Activated CD8-positive, alpha-beta T cell treated with anti-CD3 and anti-CD28 coated beads, Interleukin-2, amount 10 ng/mL, durations not matched to agents 7 days and 5 days (primary cell): ENCODE data around the gene MPHOSPH10. TPM values are rescaled to one million over a fixed set of nuclear protein-coding genes. Genes with fewer than 3 reads are reported as not detected.
"Not testable (repeated sequence)": the region's sequence is repeated elsewhere in the genome, so short reads cannot be mapped to it uniquely, and the experiment has no call there.

Source experiments
- ATAC-seq: fragments of 150-1000 bp; cut with Tn5 transposase; one replicate; pipeline ENCODE4 v1.10.0; 2021; ENCODE audit warnings: moderate library complexity
- CTCF ChIA-PET: fragments of 350-600 bp; sonication (Branson Sonifier 250); formaldehyde crosslinking; loops from one replicate; lab custom pipeline; 2021; ENCODE audit warnings: antibody characterized with exemption; lab: Charles Lee
- POLR2A ChIA-PET: fragments of 350-600 bp; sonication (Branson Sonifier 250); formaldehyde crosslinking; loops from one replicate; lab custom pipeline; 2021; ENCODE audit warnings: antibody characterized with exemption; lab: Charles Lee
- DNase-seq: peaks from one replicate; pipeline ENCODE4 v3.0.0-alpha.2; 2020
- H3K27ac Mint-ChIP-seq: one replicate; pipeline ENCODE4 v1.8.0; 2021; ENCODE audit warnings: mild to moderate bottlenecking, mixed read lengths
- H3K27me3 Mint-ChIP-seq: one replicate; pipeline ENCODE4 v1.8.0; 2021; ENCODE audit warnings: low read depth, mixed read lengths
- H3K36me3 Mint-ChIP-seq: one replicate; pipeline ENCODE4 v1.8.0; 2021; ENCODE audit warnings: low read depth, mixed read lengths
- H3K4me1 Mint-ChIP-seq: one replicate; pipeline ENCODE4 v1.8.0; 2021; ENCODE audit warnings: low read depth, mixed read lengths
- H3K4me3 Mint-ChIP-seq: one replicate; pipeline ENCODE4 v1.8.0; 2021; ENCODE audit warnings: mild to moderate bottlenecking, mixed read lengths
- H3K9me3 Mint-ChIP-seq: one replicate; pipeline ENCODE4 v1.8.0; 2022; ENCODE audit warnings: mixed read lengths; ENCODE audit not compliant: insufficient read depth
- total RNA-seq, 2 experiments: library from RNA; stranded (reverse); gene quantifications; one replicate each; pipeline ENCODE4 v1.2.3, GENCODE V29; 2021

MPHOSPH10 gene
- total RNA-seq, 2 experiments from 2014 or later = 39.9 to 40.1 TPM

DNA sequence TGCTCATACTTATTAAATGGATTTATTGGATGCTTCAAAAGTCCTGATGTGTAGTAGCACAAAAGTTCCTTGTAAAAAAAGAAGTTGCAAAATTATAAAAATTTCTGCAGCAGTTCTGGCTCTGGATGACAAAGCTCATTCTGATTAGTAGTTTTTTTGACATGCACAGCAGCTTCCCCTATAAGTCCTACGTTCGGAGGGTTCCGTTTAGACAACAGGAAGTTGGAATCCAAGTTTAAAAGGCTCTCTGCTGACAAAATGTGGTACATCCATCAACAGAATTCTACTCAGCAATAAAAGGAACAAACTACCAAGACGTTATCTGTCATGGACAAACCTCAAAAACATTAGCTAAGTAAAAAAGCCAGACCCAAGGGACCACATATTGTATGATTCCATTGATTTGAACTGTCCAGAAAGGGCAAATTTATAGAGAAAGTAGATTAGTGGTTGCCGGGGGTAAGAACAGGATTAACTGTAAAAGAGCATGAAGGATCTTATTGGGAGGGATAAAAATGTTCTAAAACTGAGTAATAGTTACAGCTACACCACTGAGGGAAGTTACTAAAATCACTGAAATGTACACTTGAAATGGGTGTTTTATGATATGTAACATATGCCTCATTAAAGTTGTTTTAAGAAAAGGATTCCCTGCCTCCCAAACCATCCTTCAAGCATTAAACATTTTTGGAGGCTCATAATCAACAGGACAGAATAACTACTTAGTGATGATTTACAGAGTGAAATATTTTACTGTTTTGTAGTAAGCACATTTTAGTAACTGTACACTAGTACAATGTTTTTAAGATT is 53.1 kb downstream of the MPHOSPH10 start:
- H3K9me3 Mint-ChIP-seq, H3K4me1 Mint-ChIP-seq, H3K27ac Mint-ChIP-seq, CTCF ChIA-PET, DNase-seq, H3K4me3 Mint-ChIP-seq, POLR2A ChIA-PET, H3K36me3 Mint-ChIP-seq, ATAC-seq, H3K27me3 Mint-ChIP-seq: not testable (repeated sequence)

DNA sequence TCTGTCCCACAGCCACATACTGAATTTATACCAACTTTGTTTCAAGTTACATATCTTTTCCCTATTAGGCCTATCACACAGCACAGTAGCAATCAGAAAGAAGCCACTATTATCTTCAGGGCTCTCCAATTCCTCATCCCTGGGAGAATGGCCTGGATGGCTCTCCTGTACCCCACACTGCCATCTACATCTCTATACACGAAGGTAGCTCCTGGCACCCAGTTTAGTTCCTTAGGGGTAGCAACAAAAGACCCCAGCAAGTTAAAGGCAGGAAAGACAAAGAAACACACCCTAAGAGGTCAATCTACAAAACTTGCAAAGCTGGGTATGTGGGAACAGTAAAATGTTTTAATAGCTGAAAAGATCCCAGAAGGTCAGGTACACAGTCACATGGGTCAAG is 56.5 kb downstream of the MPHOSPH10 start:
- CTCF ChIA-PET = interaction anchor here (1.2 kb wide), 1 partner anchor 86 kb away, joined by 3 read pairs; no protein-coding TSS in a partner anchor
- no peak for DNase-seq
- POLR2A ChIA-PET = no interaction called here
- no peaks in the 10 kb centered on the region for H3K36me3 Mint-ChIP-seq
- no peaks in the 10 kb centered on the region for H3K4me1 Mint-ChIP-seq
- ATAC-seq = no peak
- no peaks in the 10 kb centered on the region for H3K27me3 Mint-ChIP-seq
- H3K27ac Mint-ChIP-seq = no peak overlapping the region
- no peak overlapping the region for H3K4me3 Mint-ChIP-seq
- no peaks in the 10 kb centered on the region for H3K9me3 Mint-ChIP-seq

DNA sequence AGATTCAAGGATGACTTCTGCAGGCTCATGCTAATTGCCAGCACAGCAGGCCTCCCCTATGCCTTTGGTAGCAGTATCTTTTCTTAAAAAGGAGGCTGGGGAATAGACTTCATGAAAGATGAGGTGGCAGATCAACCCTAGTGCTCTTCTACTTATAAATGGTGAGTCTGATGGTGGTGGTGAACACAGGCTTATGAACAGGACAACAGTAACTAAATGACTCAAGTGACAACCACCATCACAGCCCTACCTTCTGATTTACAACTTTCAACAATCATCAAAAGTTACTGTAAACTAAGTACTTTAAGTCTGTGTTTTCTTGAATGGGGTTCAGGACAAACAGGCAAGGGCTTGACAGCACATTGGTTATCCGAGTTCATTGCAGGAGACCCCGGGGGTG is 57.2 kb downstream of the MPHOSPH10 start:
- no peak overlapping the region for H3K4me3 Mint-ChIP-seq
- no peaks in the 10 kb centered on the region for H3K36me3 Mint-ChIP-seq
- H3K4me1 Mint-ChIP-seq = no peaks in the 10 kb centered on the region
- no peaks in the 10 kb centered on the region for H3K9me3 Mint-ChIP-seq
- no peak overlapping the region for H3K27ac Mint-ChIP-seq
- no peaks in the 10 kb centered on the region for H3K27me3 Mint-ChIP-seq
- ChIA-PET POLR2A (no interaction called here), CTCF (no interaction called here)
- ATAC-seq (no peak), DNase-seq (no peak)

DNA sequence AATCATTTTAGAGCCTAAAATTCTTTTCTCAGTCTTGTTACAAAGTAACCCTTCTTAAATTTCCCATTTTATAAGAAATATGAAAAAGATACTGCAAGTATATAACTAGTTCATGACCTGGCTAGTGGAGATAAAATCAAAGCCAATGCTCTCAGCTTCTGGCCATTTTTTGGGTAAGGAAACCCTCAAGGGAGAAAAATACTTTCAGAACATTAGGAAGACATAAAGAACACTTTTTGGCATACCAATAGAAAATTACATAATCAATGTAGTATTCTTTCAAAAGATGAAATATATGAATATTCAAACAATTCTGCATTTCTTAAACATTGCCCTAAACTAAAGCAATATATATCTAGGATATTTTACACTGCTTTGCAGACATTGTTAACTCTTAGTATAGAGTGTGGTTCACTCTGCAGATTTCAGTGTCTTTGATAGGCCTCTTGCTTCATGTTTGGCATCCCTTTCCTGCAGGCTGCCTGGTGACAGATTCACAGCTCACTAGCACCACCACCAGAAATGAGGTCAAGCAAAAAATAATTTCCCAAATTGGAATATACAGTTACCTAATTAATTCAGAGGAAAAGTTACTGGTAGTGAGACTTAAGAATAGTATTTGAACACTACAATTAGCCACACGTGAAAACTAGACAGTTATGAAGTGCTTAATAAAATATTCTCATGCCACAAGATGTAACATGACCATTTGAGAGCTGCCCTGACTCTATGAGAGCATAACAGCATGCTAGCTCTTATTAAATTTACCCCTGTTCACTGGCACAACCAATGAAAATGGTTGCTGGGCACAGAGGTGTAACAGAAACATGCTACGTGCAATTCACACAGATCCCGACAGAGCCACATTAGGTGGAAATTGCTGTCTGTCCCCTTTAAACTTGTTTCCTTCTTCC is 60.5 kb downstream of the MPHOSPH10 start:
- H3K4me3 Mint-ChIP-seq = no peak overlapping the region
- no peaks in the 10 kb centered on the region for H3K27me3 Mint-ChIP-seq
- no peak for ATAC-seq
- POLR2A ChIA-PET = no interaction called here
- no peaks in the 10 kb centered on the region for H3K9me3 Mint-ChIP-seq
- no peaks in the 10 kb centered on the region for H3K36me3 Mint-ChIP-seq
- no peak overlapping the region for H3K27ac Mint-ChIP-seq
- CTCF ChIA-PET = interaction anchor here (1.9 kb wide), 1 partner anchor 90 kb away, joined by 11 read pairs; no protein-coding TSS in a partner anchor
- H3K4me1 Mint-ChIP-seq = no peaks in the 10 kb centered on the region
- no peak for DNase-seq

DNA sequence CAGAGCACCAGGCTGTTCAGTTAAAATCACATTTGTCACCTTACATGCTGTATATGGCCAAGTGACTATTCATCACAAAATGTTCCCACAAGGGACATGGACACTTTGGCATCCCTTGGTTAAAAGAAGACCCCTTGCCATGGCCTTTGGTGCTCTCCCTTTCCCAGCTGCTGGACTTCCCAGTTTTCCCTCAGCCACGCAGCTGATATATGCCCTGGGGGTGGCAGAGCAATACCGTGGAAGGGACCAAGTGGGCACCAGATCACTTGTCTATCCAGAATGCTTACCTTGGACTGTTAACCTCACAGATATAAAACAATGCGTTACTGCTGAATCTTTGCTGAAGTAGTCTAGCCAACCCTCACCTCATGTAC is 61.1 kb downstream of the MPHOSPH10 start:
- Mint-ChIP-seq H3K4me3 (no peak overlapping the region), H3K36me3 (no peaks in the 10 kb centered on the region), H3K9me3 (peaks cover 4% of the 10 kb centered on the region), H3K27me3 (peaks cover 2% of the 10 kb centered on the region), H3K27ac (no peak overlapping the region), H3K4me1 (no peaks in the 10 kb centered on the region)
- ATAC-seq = no peak
- CTCF ChIA-PET = interaction anchor here (0.8 to 1.9 kb wide), 2 partner anchors 15 to 91 kb away, joined by 3 to 11 read pairs; no protein-coding TSS in a partner anchor
- DNase-seq = no peak
- POLR2A ChIA-PET = no interaction called here

Other genes starting within 250 kb of the MPHOSPH10 start
- not detected for gene VAX2, start 230.1 kb upstream of the MPHOSPH10 start, total RNA-seq
- not detected for gene ATP6V1B1, start 194.7 kb upstream of the MPHOSPH10 start, total RNA-seq
- gene ANKRD53, start 152.0 kb upstream of the MPHOSPH10 start, total RNA-seq = not detected
- 10 to 100 TPM; 55.9 to 59.4 TPM for gene TEX261, start 135.8 kb upstream of the MPHOSPH10 start, total RNA-seq
- 10 to 100 TPM; 68.3 to 75.3 TPM for gene NAGK, start 62.0 kb upstream of the MPHOSPH10 start, total RNA-seq
- gene MCEE, start 405 bp upstream of the MPHOSPH10 start, total RNA-seq = 10 to 100 TPM; 12.4 to 14.7 TPM
- 1 to 10 TPM; 1.3 to 1.5 TPM for gene PAIP2B, start 96.5 kb downstream of the MPHOSPH10 start, total RNA-seq
- gene ZNF638, start 201.1 kb downstream of the MPHOSPH10 start, total RNA-seq = 10 to 100 TPM; 69.7 to 74.0 TPM